Measurements from ENCODE around the gene DNAH2. TPM values are rescaled to one million over a fixed set of nuclear protein-coding genes. Genes with fewer than 3 reads are reported as not detected.

The DNAH2 gene
- total and polyA plus RNA-seq, 4 donors, result 1.5 to 14.0 (median 7.6) TPM

DNA sequence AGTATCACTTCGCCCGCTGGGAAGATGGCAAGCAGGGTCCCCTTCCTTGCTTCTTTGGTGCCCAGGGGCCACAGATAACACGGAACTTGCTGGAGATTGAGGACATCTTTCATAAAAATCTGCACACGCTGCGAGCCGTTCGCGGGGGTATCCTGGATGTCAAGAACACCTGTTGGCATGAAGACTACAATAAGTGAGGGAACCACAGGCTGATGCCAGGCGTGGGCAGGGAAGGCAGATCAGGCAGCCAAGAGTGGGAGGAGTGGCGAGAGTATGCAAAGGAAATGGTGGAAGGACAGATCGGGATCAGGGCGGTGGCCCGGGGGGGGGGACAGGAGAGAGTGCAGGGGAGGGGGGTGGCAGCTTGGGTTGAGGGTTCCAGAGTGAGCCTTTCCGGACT, 22.2 kb downstream of the DNAH2 start:
- ATAC-seq (ENCODE audit: insufficient read depth, low FRiP score), result no peak
- H3K36me3 ChIP-seq (ENCODE audit: control insufficient read depth in 4 of 4, insufficient read depth in 4 of 4, low read length in 4 of 4), result no peaks in the 10 kb centered on the region
- H3K9ac ChIP-seq (ENCODE audit: insufficient read depth in 1 of 2, low read length in 2 of 2), result no peak overlapping the region
- H3K4me3 ChIP-seq, result no peak overlapping the region
- no peaks in the 10 kb centered on the region for H3K9me3 ChIP-seq (ENCODE audit: control insufficient read depth in 4 of 4, insufficient read depth in 3 of 4, low read length in 3 of 4)
- H3K4me1 ChIP-seq (ENCODE audit: control insufficient read depth in 5 of 5, insufficient read depth in 5 of 5, low read length in 5 of 5), result peaks cover 0 to 5% (median 0%) of the 10 kb centered on the region in 5 donors
- DNase-seq, result no peak
- no peaks in the 10 kb centered on the region for H3K27me3 ChIP-seq (ENCODE audit: control insufficient read depth in 3 of 3, insufficient read depth in 3 of 3, low read length in 2 of 3)
- TF ChIP-seq, protein P1, sequence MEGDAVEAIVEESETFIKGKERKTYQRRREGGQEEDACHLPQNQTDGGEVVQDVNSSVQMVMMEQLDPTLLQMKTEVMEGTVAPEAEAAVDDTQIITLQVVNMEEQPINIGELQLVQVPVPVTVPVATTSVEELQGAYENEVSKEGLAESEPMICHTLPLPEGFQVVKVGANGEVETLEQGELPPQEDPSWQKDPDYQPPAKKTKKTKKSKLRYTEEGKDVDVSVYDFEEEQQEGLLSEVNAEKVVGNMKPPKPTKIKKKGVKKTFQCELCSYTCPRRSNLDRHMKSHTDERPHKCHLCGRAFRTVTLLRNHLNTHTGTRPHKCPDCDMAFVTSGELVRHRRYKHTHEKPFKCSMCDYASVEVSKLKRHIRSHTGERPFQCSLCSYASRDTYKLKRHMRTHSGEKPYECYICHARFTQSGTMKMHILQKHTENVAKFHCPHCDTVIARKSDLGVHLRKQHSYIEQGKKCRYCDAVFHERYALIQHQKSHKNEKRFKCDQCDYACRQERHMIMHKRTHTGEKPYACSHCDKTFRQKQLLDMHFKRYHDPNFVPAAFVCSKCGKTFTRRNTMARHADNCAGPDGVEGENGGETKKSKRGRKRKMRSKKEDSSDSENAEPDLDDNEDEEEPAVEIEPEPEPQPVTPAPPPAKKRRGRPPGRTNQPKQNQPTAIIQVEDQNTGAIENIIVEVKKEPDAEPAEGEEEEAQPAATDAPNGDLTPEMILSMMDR (IDR thresholded peaks at IDR 0.05; ENCODE audit: control extremely low read depth, extremely low read depth), result no peak
- 61 to 66% methylated on average over 14 of the region's 14 CpGs for WGBS, 2 donors
- no peak overlapping the region for H3K27ac ChIP-seq (ENCODE audit: low read depth in 1 of 2, low read length in 1 of 2)

DNA sequence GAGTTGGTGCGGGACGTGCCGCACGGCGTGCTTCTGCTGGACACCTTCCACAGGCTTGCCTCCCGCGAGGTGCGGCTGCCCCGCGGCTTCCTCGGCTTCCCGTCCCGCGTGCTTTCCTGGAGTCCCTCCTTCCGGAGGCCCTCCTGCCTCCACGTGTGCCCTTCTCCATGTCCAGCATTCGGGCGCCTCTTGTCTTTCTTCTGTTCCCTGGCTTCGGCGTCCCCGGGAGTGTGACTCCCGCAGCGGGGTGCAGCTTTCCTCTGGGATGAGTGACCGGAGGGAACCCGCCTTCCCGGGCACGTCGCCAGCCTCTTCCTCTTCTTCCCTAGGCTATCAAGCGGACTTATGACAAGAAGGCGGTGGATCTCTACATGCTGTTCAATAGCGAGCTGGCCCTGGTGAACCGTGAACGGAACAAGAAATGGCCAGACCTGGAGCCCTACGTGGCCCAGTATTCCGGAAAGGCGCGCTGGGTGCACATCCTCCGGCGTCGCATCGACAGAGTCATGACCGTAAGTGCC, 23.0 kb downstream of the DNAH2 start:
- ATAC-seq (ENCODE audit: insufficient read depth, low FRiP score) (no peak), DNase-seq (peak; percentile 20 to 47 (median 28))
- H3K27me3 ChIP-seq (ENCODE audit: control insufficient read depth in 3 of 3, insufficient read depth in 3 of 3, low read length in 2 of 3), result no peaks in the 10 kb centered on the region
- H3K36me3 ChIP-seq (ENCODE audit: control insufficient read depth in 4 of 4, insufficient read depth in 4 of 4, low read length in 4 of 4), result no peaks in the 10 kb centered on the region
- H3K27ac ChIP-seq (ENCODE audit: low read depth in 1 of 2, low read length in 1 of 2), result no peak overlapping the region
- peaks cover 0 to 5% (median 0%) of the 10 kb centered on the region in 5 donors for H3K4me1 ChIP-seq (ENCODE audit: control insufficient read depth in 5 of 5, insufficient read depth in 5 of 5, low read length in 5 of 5)
- no peaks in the 10 kb centered on the region for H3K9me3 ChIP-seq (ENCODE audit: control insufficient read depth in 4 of 4, insufficient read depth in 3 of 4, low read length in 3 of 4)
- TF ChIP-seq, protein P1 (IDR thresholded peaks at IDR 0.05; ENCODE audit: control extremely low read depth, extremely low read depth), result no peak
- 56 to 82% methylated on average over 42 of the region's 42 CpGs for WGBS, 2 donors
- H3K4me3 ChIP-seq, result no peak overlapping the region
- H3K9ac ChIP-seq (ENCODE audit: insufficient read depth in 1 of 2, low read length in 2 of 2), result no peak overlapping the region

DNA sequence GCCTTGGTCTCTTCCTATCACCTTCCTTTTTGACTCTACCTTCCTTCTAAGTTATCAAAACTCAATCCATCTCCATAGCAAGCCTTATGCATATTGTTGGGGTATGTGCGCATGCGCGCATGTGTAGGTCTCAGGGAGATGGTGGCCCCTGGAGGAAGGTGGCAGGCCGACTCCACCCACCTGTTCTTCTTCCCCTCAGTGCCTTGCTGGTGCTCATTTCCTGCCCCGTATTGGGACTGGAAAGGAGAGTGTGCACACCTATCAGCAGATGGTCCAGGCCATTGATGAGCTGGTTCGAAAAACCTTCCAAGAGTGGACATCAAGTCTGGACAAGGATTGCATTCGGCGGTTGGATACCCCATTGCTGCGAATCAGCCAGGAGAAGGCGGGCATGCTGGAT, 25.2 kb downstream of the DNAH2 start:
- Histone ChIP-seq H3K4me3 (no peak overlapping the region), H3K4me1 (ENCODE audit: control insufficient read depth in 5 of 5, insufficient read depth in 5 of 5, low read length in 5 of 5) (peaks cover 0 to 11% (median 3%) of the 10 kb centered on the region in 5 donors), H3K27ac (ENCODE audit: low read depth in 1 of 2, low read length in 1 of 2) (no peak overlapping the region), H3K36me3 (ENCODE audit: control insufficient read depth in 4 of 4, insufficient read depth in 4 of 4, low read length in 4 of 4) (no peaks in the 10 kb centered on the region), H3K9me3 (ENCODE audit: control insufficient read depth in 4 of 4, insufficient read depth in 3 of 4, low read length in 3 of 4) (no peaks in the 10 kb centered on the region), H3K27me3 (ENCODE audit: control insufficient read depth in 3 of 3, insufficient read depth in 3 of 3, low read length in 2 of 3) (no peaks in the 10 kb centered on the region), H3K9ac (ENCODE audit: insufficient read depth in 1 of 2, low read length in 2 of 2) (no peak overlapping the region)
- TF ChIP-seq, protein P1 (IDR thresholded peaks at IDR 0.05; ENCODE audit: control extremely low read depth, extremely low read depth), result no peak
- DNase-seq (no peak), ATAC-seq (ENCODE audit: insufficient read depth, low FRiP score) (no peak)
- WGBS, 2 donors, result 67 to 82% methylated on average over 10 of the region's 10 CpGs

DNA sequence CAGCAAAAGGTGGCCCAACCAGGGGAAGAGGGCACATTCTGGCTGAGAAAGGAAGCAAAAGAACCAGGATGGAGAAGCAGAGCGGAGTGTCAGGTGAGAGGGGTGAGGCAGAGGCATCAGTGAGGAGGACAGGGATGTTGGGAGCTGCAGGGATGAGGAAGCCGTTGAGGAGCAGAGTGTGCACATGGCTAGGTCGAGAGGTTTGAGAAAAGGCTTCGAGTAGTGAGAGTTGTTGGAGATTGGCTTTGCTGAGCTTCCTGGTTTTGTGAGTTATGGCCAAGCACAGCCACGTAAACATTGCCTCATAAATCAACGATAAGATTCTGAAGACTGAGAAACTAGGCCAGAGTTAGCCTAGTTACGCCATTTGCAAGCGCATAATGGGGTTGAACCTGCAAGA, 26.9 kb downstream of the DNAH2 start:
- peak in 1 of 3 donors; percentile 19 for DNase-seq
- H3K36me3 ChIP-seq (ENCODE audit: control insufficient read depth in 4 of 4, insufficient read depth in 4 of 4, low read length in 4 of 4), result no peaks in the 10 kb centered on the region
- H3K9ac ChIP-seq (ENCODE audit: insufficient read depth in 1 of 2, low read length in 2 of 2), result no peak overlapping the region
- H3K27ac ChIP-seq (ENCODE audit: low read depth in 1 of 2, low read length in 1 of 2), result peak overlapping the region in 1 of 2 donors; percentile 52
- H3K4me1 ChIP-seq (ENCODE audit: control insufficient read depth in 5 of 5, insufficient read depth in 5 of 5, low read length in 5 of 5), result peaks cover 3 to 19% (median 4%) of the 10 kb centered on the region in 5 donors
- no peaks in the 10 kb centered on the region for H3K27me3 ChIP-seq (ENCODE audit: control insufficient read depth in 3 of 3, insufficient read depth in 3 of 3, low read length in 2 of 3)
- no peak overlapping the region for H3K4me3 ChIP-seq
- WGBS, 2 donors, result 46 to 50% methylated on average over 8 of the region's 8 CpGs
- ATAC-seq (ENCODE audit: insufficient read depth, low FRiP score), result no peak
- no peaks in the 10 kb centered on the region for H3K9me3 ChIP-seq (ENCODE audit: control insufficient read depth in 4 of 4, insufficient read depth in 3 of 4, low read length in 3 of 4)
- TF ChIP-seq, protein P1 (IDR thresholded peaks at IDR 0.05; ENCODE audit: control extremely low read depth, extremely low read depth), result no peak

Data from lung (tissue), 12 donors.